ENCODE results near the gene ARSK.

The ARSK gene, protein sequence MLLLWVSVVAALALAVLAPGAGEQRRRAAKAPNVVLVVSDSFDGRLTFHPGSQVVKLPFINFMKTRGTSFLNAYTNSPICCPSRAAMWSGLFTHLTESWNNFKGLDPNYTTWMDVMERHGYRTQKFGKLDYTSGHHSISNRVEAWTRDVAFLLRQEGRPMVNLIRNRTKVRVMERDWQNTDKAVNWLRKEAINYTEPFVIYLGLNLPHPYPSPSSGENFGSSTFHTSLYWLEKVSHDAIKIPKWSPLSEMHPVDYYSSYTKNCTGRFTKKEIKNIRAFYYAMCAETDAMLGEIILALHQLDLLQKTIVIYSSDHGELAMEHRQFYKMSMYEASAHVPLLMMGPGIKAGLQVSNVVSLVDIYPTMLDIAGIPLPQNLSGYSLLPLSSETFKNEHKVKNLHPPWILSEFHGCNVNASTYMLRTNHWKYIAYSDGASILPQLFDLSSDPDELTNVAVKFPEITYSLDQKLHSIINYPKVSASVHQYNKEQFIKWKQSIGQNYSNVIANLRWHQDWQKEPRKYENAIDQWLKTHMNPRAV

DNA sequence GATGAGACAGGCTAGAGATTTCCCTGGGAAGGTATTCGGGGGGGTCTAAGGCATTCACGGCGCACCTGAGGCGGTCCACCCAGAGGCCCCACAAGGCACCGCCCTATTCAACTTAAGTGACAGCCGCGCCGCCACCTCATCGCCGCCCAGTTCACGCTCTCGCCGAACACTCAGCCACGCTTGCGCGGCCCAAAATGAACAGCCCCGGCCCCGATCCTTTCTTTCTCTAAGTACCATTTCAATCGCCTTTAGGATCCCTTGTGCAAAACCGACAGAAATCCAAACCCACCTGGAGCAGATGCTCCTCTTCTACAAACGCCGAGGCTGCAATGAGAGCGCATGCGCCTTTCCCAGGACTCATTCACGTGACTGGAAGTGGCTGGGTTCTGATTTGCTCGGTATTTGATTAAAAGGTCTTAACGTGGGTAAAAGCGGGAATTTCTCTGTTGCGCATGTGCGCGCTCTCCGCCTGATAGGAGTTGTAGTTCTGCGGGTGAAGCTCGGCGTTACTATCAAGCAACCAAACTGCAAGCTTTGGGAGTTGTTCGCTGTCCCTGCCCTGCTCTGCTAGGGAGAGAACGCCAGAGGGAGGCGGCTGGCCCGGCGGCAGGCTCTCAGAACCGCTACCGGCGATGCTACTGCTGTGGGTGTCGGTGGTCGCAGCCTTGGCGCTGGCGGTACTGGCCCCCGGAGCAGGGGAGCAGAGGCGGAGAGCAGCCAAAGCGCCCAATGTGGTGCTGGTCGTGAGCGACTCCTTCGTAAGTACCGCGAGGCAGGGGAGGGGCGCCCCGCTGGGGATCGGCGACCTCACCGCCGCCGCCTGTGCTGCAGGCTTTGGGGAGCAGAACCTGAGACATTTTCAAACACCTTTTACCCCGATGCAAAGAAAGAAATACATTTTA lies at the start of gene ARSK, which contains the start of gene SKIC3:
Gene ARSK (plus strand): TSS at position 455 of the 902 bp plus-strand sequence. CDS start 178 bp downstream, at position 633.
Gene SKIC3 (minus strand): TSS at position 331 of the 902 bp plus-strand sequence. CDS start 7,827 bp downstream, outside the sequence.
- in situ Hi-C loops (cut with MboI; ENCODE audit: low sequenced_read_pairs), result no loop called here

DNA sequence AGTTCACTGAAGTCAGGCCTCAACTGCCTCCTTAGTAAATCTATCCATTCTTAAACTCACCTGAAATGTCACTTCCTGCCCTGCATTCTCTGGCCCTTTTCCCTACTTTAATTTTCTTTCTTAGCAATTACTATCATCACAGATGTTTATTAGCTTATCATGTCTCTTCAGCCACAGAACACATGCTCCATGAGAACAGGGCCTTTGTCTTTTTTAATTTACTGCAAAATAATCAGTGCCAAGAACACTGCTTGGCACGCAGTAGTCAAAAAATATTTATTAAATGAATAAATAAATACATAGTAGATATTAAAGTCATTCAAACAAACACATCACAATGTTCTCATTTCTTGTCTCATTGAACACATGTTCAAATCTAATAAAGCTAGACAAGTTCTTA lies 46.4 kb upstream of the ARSK start:
- in situ Hi-C loops (cut with MboI; ENCODE audit: low sequenced_read_pairs), result no loop called here

DNA sequence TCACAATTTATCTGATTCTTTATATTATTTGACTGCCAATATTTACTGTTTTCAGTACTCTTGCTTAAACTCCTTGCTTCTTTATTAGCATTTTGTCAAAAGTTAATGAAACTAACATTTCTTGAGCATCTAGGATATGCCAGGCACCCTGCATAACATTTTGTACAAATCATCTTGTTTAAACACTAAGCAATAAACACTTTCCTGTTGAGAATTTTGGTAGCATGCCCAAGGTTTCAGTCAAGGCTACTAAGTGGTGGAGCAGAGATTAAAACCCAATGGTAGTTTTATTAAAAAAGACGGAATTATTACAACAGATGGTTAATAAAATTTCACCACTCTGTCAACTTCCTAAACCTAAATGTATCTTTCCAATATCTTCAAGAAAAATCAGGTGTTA lies 43.3 kb upstream of the ARSK start:
- in situ Hi-C loops (cut with MboI; ENCODE audit: low sequenced_read_pairs), result no loop called here

DNA sequence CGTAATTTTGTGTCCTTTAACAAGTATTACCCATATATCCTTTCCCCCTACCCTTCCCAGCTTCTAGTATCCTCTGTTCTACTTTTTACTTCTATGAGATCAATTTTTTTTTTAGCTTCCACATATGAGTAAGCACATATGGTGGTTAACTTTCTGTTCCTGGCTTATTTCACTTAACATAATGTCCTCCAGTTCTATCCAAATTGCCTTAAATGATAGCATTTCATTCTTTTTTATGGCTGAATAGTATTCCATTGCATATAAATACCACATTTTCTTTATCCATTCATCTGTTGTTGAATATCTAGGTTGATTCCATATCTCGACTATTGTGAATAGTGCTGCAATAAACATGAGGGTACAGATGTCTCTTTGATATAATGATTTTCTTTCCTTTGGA lies 36.5 kb upstream of the ARSK start:
- in situ Hi-C loops (cut with MboI; ENCODE audit: low sequenced_read_pairs), result no loop called here

DNA sequence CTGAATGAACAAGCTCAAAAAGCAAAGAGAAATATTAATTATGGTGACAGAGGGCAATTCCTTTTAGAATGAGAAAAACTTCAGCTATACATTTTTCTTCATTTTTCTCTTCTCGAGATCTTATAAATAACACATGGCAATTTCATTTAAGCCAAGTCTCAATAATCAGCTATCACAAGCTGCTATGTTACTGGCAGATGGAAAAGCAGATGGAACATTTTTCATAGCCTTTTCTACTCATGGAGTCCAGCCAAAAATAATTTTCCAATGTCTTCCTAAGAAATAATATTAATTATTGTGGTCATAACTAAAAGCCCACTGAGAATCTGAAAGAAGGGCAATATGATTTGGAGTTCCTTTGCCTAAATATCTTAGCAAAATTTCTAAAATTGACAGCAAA lies 35.8 kb upstream of the ARSK start:
- in situ Hi-C loops (cut with MboI; ENCODE audit: low sequenced_read_pairs), result no loop called here

DNA sequence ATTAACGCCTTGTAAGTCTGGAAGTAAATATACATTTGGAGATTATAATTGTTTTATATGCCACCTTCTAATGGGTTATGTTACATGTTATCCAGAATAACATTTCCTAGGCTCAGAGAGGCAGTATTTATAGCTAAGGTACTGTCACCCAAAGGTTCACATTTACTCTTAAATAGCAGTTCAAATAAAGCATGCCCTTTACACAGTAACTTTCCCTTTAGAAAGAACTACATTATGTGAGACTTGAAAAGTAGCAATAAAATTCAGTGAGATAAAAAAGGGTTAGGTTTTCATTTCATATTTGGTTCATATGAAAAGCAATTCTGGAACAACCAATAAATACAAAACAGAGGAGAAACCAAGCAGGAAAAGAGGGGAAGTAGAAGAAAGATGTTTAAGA lies 35.2 kb upstream of the ARSK start:
- in situ Hi-C loops (cut with MboI; ENCODE audit: low sequenced_read_pairs), result no loop called here

DNA sequence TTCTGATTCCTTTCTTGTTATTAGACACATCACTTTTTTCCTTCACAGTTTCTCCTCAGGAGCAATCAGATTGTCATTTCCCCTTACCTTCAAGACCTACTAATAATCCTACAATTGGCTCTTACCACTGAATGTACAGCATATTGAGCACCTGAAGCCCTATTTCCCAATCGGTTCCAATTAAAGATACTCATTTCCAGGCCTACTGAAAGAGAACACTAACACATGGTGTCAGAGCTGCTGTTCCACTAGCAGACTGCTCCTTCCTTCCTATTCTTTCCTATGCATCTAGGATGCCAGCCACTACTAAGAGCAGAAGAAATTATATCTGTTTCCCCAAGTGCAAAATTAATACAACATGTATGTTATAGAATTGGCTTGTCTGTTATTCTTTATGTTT lies 34.7 kb upstream of the ARSK start:
- in situ Hi-C loops (cut with MboI; ENCODE audit: low sequenced_read_pairs), result no loop called here

DNA sequence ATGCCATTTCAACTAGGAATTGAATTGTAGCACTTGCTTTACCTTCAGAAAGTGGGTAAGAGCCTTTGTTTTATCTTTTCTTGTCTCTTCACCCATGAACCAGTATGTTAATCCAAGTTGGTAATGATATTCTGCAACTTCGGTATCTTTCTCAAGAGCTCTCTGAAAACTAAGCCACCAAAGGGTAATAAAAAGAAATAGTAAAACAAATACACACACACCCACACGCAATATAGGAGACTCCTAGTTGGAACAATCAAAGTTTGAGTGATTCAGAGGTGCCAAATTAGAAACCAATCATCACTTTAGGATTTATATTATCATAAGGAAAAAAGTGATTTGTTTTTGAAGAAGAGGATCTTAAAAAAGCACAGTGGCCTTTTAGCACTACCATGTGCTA lies 30.5 kb upstream of the ARSK start:
- in situ Hi-C loops (cut with MboI; ENCODE audit: low sequenced_read_pairs), result no loop called here

DNA sequence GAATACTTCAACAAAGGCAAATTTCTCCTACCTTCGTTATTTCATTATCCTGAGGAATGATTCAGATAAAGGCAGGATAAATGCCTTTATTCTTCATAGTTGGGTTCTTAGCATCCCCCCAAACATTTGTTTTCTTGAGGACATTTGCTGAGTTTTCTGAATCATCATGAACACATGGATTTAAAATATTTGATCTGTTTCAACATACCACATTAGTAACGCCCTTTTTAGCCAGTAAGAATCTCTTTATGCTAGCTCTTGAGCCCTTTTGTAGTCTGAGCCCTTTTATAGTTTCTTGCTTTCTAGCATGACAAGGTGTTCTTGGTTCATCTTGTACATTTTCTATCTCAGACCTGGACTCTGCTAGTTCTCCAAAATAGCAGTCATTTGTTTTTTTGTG lies 28.0 kb upstream of the ARSK start:
- in situ Hi-C loops (cut with MboI; ENCODE audit: low sequenced_read_pairs), result no loop called here

DNA sequence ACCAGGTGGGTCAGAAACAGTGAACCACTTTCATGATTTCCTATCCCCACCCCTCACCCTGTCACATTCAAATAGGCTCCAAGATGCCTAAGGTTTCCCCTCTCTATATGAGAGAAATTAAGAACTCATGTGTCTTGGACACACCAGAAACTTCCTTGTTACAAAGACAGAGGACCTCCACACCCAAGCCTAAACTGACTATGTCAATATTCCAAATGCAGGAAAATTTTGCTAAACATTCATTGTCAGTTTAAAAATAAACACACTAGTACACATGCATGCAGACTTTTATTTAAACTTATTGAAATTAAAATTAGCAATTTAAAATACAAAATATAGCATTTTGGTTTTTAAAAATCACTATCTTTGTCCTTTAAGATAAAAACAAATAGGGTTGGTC lies 26.3 kb upstream of the ARSK start:
- in situ Hi-C loops (cut with MboI; ENCODE audit: low sequenced_read_pairs), result no loop called here

DNA sequence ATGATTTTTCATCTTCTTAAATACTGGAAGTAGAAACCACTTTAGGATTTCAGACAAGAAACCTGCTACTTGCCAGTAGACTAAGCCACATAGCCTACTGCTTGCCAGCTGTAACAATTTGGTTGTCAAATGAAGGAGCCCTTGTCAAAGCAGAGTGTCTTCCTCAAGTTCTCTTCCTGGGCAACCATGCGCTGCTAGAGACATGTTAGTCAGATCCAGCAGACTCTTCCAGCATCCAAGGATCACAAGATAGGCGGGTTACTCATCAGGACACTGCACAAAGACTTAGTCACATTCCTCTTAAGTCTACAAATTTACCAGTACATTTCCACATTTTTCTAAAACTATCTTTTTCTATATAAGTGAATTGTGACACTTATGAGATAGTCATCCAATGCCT lies 24.5 kb upstream of the ARSK start:
- in situ Hi-C loops (cut with MboI; ENCODE audit: low sequenced_read_pairs), result no loop called here

DNA sequence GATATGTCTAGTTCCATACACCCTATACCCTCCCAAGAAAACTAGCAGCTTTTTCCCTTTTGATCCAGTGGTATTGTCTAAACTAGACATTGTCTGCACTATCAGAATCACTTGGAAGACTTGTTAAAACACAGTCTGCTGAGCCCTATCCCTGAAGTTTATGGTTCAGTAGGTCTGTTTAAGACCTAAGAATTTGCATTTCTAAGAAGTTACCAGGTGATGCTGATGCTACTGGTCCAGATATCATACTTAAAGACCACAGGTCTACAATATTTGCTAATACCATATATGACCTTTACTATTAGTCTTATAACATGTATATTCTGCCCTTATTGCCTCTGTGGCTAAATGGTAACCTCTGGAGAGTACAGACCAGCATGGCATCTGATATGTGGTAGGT lies 23.4 kb upstream of the ARSK start:
- in situ Hi-C loops (cut with MboI; ENCODE audit: low sequenced_read_pairs), result no loop called here

DNA sequence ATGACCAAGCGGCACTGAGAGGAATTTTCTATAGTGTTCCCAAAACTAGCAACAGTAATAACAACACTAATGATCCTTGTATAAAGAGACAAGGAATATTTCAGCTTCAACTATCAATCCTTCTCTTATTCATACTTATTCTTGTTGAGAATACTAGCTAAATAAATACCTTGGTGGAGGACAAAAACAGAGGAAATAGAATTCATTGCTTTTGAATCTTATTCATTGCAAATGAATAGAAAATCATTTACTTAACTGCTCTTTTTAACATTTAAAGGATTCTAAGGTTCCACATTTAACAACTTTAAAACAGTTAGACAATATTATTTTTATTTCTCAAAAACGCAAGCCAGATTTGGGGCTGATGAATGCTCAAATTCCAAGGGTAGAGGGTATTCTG lies 22.5 kb upstream of the ARSK start:
- in situ Hi-C loops (cut with MboI; ENCODE audit: low sequenced_read_pairs), result no loop called here

DNA sequence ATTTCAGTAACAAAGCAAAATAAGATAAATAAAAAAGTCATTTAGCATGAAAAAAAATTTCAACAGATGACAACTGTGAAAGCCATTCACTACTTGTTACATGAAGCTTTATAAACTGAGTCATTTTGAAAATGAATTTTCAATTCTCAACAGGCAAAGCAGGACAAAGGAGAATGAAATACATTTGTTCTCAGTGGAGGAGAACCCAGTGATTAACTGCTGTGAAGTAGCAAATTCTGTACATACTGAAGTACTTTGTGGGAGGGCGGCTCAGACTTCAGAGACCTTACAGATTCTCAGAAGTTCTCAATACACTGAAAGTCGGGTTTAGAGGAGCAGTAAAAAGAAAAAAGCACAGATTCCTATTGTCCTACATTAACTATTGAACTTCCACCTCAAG lies 21.8 kb upstream of the ARSK start:
- in situ Hi-C loops (cut with MboI; ENCODE audit: low sequenced_read_pairs), result no loop called here

DNA sequence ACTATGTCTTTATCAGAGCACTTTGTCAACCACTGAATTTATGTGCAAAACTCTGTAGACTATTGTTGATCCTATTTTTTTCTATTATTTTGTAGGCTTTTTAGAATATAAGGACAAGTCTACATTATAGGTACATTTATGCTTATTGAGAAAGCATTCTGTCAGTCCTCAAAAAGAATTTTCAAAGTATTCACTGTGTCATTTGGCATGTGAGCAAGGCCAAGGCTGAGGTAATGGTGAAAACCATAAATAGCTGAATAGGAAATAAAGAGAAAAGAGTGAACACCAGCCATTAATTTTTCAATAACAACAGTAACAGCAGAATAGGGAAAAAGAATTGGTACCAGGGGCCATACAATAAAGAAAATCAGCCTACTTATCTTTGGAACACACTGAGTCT lies 21.1 kb upstream of the ARSK start:
- in situ Hi-C loops (cut with MboI; ENCODE audit: low sequenced_read_pairs), result no loop called here

DNA sequence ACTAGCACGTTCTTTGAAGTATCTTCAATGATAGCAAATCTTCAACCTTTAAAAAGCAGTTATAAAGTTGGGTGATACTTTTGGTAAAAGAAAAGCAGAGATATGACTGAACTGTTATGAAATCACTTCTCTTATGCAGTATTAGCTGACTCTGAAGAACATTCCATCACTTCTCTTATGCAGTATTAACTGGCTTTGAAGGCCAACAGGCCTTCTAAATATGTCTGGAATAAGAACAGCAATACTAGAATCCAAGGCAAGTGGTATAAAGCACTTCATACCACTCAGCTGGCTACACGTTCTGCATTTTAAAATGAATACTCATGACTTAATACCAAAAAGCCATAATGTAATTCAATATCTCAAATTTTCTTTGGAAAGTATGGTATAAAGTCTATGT lies 17.4 kb upstream of the ARSK start:
- in situ Hi-C loops (cut with MboI; ENCODE audit: low sequenced_read_pairs), result no loop called here

DNA sequence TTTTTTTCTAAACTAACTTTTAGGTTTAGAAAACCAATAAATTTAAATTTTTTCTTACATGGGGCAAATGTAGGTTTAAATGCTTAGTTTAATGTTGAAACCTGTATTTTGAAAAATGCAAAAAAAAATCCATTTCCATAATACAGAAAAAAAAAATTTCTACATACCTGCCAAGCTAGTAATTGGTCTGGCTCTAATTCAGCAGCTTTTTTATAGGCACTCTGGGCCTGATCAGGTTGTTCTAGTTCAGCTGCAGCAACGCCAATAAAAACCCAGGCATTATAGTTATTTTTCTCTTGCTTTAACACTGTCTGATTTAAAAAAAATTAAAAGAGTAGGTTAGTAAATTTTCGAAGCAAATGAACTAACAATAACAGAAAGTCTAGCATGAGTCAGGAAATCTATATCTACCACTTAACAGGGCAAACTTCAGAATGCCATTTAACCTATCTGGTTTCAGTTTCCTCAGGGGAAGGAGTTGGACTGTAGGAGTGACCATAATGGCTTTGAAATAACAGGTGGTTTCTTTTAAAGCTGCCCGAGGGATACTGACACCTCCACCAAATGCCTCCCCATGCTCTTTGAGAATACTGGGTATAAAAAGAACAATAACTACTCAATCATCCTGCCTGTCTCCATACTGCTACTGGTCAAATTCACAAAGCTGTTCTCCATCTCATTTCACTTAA lies 11.7 kb upstream of the ARSK start:
- in situ Hi-C loops (cut with MboI; ENCODE audit: low sequenced_read_pairs), result no loop called here

DNA sequence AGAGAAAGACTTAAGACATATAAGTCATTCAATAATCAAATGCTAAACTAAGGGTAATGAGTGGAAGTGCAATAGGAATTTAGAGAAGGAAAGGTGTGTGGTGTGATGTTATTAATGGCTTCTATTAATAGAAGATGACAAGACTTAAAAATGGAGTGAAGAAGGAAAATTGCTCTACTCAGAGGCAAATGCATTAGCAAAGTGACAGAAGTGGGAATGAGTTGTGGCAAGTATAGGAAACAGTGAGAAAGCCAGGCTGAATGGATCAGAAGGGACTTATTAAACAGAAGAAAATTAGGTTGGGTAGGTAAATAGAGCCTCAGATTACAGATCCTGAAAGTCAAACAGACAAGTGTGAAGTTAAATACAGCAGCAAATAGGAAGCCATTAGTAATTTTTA lies 5.9 kb upstream of the ARSK start:
- in situ Hi-C loops (cut with MboI; ENCODE audit: low sequenced_read_pairs), result no loop called here

DNA sequence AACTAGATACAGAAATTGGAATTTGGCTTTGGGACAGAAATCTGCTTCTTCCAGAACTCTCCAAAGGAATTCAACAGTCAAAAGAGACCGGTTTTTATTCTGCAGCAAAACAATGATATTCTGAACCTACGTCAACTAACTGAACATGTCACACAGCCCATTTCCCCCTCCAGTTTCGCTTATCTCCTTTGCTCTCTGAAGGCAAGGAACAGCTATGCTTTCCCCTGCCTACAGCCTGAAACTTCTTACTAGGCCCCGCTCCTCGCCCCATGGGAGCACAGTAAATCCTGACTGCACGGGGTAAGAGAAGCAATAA lies 612 bp upstream of the ARSK start:
- in situ Hi-C loops (cut with MboI; ENCODE audit: low sequenced_read_pairs), result no loop called here

DNA sequence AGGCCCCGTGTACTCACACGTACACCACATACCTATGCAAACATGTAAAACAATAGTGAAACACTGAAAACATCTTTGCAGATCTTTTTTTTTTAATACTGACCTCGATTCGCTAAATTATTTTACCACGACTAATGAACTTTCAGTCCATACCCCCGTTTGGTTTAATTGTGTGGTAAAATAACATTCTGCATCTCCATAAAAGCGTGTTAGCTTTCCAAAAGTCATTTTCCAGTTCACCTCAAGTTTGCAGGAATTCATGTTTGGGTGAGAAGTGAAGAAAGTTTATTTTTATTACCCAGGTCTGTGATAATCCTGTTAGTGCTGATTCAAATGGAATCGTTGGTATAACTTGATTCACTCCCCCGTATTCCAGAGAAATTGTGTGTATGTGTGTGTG lies 652 bp downstream of the ARSK start:
- in situ Hi-C loops (cut with MboI; ENCODE audit: low sequenced_read_pairs), result no loop called here

DNA sequence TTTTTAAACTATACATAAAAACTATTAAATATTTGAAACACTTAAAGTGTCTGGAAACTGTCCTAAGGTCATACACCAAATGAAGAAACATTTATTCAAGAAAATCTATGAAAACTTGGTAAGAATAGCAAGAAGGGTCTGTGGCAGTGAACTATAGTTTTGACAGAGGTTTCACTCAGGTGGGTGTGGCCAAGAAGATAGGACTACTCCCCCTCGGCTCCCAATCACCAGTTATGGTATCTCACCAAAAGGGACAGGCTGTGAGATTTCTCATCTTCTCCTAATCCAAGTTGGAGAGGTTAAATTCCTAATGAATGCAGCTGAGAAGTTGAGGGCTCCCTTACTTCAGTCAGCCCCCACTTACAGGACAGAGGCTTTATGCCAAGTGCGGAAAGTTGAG lies 2.9 kb downstream of the ARSK start:
- in situ Hi-C loops (cut with MboI; ENCODE audit: low sequenced_read_pairs), result no loop called here
